Sigmoid colon (tissue), 4 donors: Measurements from ENCODE around the gene BICRA.

Experiments
- POLR2AphosphoS5 ChIP-seq, 4 donors: sonication (generic); formaldehyde crosslinking; IDR thresholded peaks; one replicate each; pipeline ENCODE4 v1.6.1; 2017; ENCODE audit warnings: antibody characterized with exemption in 4 of 4
- TF ChIP-seq, protein P1 (sequence below), 4 experiments: fragments of 450-650 bp in 3 of 4; fragments of 200-600 bp in 1 of 4; IDR thresholded peaks; one replicate each; pipeline ENCODE4 v1.5.1; 2016 to 2019; ENCODE audit warnings: antibody characterized with exemption in 4 of 4, mild to moderate bottlenecking in 3 of 4, moderate library complexity in 2 of 4

DNA sequence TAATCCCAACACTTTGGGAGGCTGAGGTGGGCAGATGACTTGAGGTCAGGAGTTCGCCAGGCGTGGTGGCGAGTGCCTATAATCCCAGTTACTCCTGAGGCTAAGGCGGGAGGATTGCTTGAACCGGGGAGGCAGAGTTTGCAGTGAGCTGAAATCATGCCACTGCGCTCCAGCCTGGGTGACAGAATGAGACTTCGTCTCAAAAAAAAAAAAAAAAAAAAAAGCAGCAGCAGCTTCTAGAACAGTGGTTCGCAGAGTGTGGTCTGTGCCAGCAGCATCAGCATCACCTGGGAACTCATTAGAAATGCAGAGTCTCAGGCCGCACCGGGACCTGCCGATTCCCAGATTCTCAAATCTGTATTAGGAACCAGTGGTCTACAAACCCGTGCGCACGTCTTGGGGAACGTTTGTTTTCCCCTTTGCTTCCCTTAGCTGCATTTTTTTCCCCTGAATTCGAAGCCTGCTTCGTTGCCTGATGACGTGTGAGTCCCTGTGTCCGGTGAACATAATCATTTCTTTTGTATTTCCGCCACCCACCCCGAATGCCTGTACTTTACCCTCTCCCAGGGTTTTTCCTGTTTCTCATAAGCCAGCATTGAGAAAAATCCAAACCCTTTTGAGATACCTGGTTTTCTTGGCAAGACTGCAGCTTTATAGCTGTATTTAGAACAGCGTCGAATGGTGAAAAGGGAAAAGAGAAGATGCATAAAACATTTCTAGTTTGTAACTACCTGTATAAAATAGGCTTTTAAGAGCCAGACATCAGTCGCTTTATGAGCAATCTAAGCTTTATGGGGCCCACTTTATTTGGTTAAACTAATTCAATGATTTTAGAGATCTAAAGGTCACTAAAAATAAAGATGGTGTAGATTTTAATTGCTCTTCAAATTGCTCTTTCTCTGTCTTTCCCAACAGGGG is 49.8 kb downstream of the BICRA start:
- TF ChIP-seq, protein P1, sequence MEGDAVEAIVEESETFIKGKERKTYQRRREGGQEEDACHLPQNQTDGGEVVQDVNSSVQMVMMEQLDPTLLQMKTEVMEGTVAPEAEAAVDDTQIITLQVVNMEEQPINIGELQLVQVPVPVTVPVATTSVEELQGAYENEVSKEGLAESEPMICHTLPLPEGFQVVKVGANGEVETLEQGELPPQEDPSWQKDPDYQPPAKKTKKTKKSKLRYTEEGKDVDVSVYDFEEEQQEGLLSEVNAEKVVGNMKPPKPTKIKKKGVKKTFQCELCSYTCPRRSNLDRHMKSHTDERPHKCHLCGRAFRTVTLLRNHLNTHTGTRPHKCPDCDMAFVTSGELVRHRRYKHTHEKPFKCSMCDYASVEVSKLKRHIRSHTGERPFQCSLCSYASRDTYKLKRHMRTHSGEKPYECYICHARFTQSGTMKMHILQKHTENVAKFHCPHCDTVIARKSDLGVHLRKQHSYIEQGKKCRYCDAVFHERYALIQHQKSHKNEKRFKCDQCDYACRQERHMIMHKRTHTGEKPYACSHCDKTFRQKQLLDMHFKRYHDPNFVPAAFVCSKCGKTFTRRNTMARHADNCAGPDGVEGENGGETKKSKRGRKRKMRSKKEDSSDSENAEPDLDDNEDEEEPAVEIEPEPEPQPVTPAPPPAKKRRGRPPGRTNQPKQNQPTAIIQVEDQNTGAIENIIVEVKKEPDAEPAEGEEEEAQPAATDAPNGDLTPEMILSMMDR (IDR thresholded peaks at IDR 0.05), result no peak
- no peak for TF ChIP-seq POLR2AphosphoS5 (IDR thresholded peaks at IDR 0.05)
